ENCODE results near the gene PPP2R5C.

DNA sequence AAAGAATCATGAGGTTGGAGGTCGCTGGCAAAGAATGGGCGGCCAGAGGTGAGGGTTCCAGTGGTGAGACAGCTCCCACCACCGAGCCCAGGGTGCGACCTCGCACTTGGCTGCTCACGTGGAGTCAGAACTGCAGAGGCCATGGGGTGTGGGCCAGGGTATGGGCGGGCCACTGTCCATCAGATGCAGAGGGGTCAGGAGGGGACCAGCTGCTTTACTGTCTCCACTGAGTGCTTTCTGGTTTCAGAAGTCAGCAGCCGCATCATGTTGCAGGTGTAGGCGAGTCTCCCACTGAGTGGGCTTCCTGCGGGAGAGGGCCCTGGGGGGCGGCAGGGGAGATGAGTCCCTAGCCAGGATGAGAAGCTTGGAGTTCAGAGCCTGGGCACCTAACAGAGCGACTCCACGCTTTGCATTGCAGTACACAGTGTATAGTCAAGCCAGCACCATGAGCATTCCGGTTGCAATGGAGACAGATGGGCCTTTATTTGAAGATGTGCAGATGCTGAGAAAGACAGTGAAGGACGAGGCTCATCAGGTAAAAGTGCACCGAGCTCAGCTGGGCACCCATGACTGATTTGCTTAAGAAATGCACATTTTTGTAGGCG is 156.0 kb downstream of the PPP2R5C start:
- TF ChIP-seq CTCF (IDR thresholded peaks at IDR 0.05; ENCODE audit: extremely low read depth in 1 of 2, insufficient read depth in 1 of 2, low read depth in 1 of 2, low read length in 2 of 2) (no peak), POLR2AphosphoS5 (IDR thresholded peaks at IDR 0.05; ENCODE audit: insufficient read depth, low read depth, low read length) (no peak), POLR2A (IDR thresholded peaks at IDR 0.05; ENCODE audit: low read depth, low read length) (no peak)
